ENCODE measurements around the gene ZNF626. TPM values are rescaled to one million over a fixed set of nuclear protein-coding genes. Genes with fewer than 3 reads are reported as not detected.
A peak's percentile ranks its signal among the peaks of the same experiment; 100 is the strongest.
"Not testable (repeated sequence)": the region's sequence is repeated elsewhere in the genome, so short reads cannot be mapped to it uniquely, and the experiment has no call there.

Gene ZNF626
- total and polyA plus RNA-seq, 4 donors, result 2.5 to 22.0 (median 6.8) TPM

- Histone ChIP-seq H3K4me1 (ENCODE audit: control insufficient read depth in 5 of 5, insufficient read depth in 5 of 5, low read length in 5 of 5) (peaks cover 0 to 22% (median 7%) of the 10 kb centered on the region in 5 donors), H3K36me3 (ENCODE audit: control insufficient read depth in 4 of 4, insufficient read depth in 4 of 4, low read length in 4 of 4) (peaks cover 0 to 36% (median 13%) of the 10 kb centered on the region in 4 donors), H3K9ac (ENCODE audit: insufficient read depth in 1 of 2, low read length in 2 of 2) (peak overlapping the region; percentile 85 to 97), H3K4me3 (peak overlapping the region; percentile 76), H3K9me3 (ENCODE audit: control insufficient read depth in 4 of 4, insufficient read depth in 3 of 4, low read length in 3 of 4) (peaks cover 0 to 15% (median 10%) of the 10 kb centered on the region in 4 donors), H3K27me3 (ENCODE audit: control insufficient read depth in 3 of 3, insufficient read depth in 3 of 3, low read length in 2 of 3) (no peaks in the 10 kb centered on the region), H3K27ac (ENCODE audit: low read depth in 1 of 2, low read length in 1 of 2) (peak overlapping the region in 1 of 2 donors; percentile 77)
- no peak for TF ChIP-seq CTCF (IDR thresholded peaks at IDR 0.05; ENCODE audit: control extremely low read depth, extremely low read depth)
- WGBS, 2 donors, result 34 to 35% methylated on average over 29 of the region's 29 CpGs
- DNase-seq, result peak in 2 of 3 donors; percentile 36 to 58
- ATAC-seq (ENCODE audit: insufficient read depth, low FRiP score), result no peak
These were observed 764 bp downstream of the ZNF626 start for GRCh38 chr19:20660473-20661140.

GRCh38 chr19:20640545-20640944 is 20.8 kb downstream of the ZNF626 start:
- Histone ChIP-seq H3K4me3 (no peak overlapping the region), H3K9me3 (ENCODE audit: control insufficient read depth in 4 of 4, insufficient read depth in 3 of 4, low read length in 3 of 4) (peaks cover 7 to 32% (median 25%) of the 10 kb centered on the region in 4 donors), H3K36me3 (ENCODE audit: control insufficient read depth in 4 of 4, insufficient read depth in 4 of 4, low read length in 4 of 4) (peaks cover 18 to 65% (median 39%) of the 10 kb centered on the region in 4 donors), H3K27ac (ENCODE audit: low read depth in 1 of 2, low read length in 1 of 2) (no peak overlapping the region), H3K27me3 (ENCODE audit: control insufficient read depth in 3 of 3, insufficient read depth in 3 of 3, low read length in 2 of 3) (no peaks in the 10 kb centered on the region), H3K4me1 (ENCODE audit: control insufficient read depth in 5 of 5, insufficient read depth in 5 of 5, low read length in 5 of 5) (no peaks in the 10 kb centered on the region), H3K9ac (ENCODE audit: insufficient read depth in 1 of 2, low read length in 2 of 2) (no peak overlapping the region)
- TF ChIP-seq CTCF (IDR thresholded peaks at IDR 0.05; ENCODE audit: control extremely low read depth, extremely low read depth), result no peak
- ATAC-seq (ENCODE audit: insufficient read depth, low FRiP score) (no peak), DNase-seq (no peak)
- WGBS, 2 donors, result 97 to 99% methylated on average over 2 of the region's 2 CpGs

GRCh38 chr19:20640023-20640422 is 21.3 kb downstream of the ZNF626 start:
- 98 to 99% methylated on average over 2 of the region's 2 CpGs for WGBS, 2 donors

GRCh38 chr19:20624560-20624959 is 36.8 kb downstream of the ZNF626 start:
- H3K9me3 ChIP-seq (ENCODE audit: control insufficient read depth in 4 of 4, insufficient read depth in 3 of 4, low read length in 3 of 4), result peaks cover 9 to 45% (median 27%) of the 10 kb centered on the region in 4 donors
- not testable (repeated sequence) for DNase-seq; ATAC-seq (ENCODE audit: insufficient read depth, low FRiP score); H3K27me3 ChIP-seq (ENCODE audit: control insufficient read depth in 3 of 3, insufficient read depth in 3 of 3, low read length in 2 of 3); H3K4me3 ChIP-seq; H3K4me1 ChIP-seq (ENCODE audit: control insufficient read depth in 5 of 5, insufficient read depth in 5 of 5, low read length in 5 of 5); H3K9ac ChIP-seq (ENCODE audit: insufficient read depth in 1 of 2, low read length in 2 of 2); H3K27ac ChIP-seq (ENCODE audit: low read depth in 1 of 2, low read length in 1 of 2)
- H3K36me3 ChIP-seq (ENCODE audit: control insufficient read depth in 4 of 4, insufficient read depth in 4 of 4, low read length in 4 of 4), result peaks cover 0 to 20% (median 11%) of the 10 kb centered on the region in 4 donors
- 97 to 100% methylated on average over 2 of the region's 2 CpGs for WGBS, 2 donors

More at GRCh38 chr19:20640023-20640422, 21.3 kb downstream of the ZNF626 start:
- no peaks in the 10 kb centered on the region for H3K27me3 ChIP-seq (ENCODE audit: control insufficient read depth in 3 of 3, insufficient read depth in 3 of 3, low read length in 2 of 3)
- no peak overlapping the region for H3K4me3 ChIP-seq
- DNase-seq, result no peak
- H3K4me1 ChIP-seq (ENCODE audit: control insufficient read depth in 5 of 5, insufficient read depth in 5 of 5, low read length in 5 of 5), result no peaks in the 10 kb centered on the region
- no peak for ATAC-seq (ENCODE audit: insufficient read depth, low FRiP score)
- H3K36me3 ChIP-seq (ENCODE audit: control insufficient read depth in 4 of 4, insufficient read depth in 4 of 4, low read length in 4 of 4), result peaks cover 19 to 71% (median 42%) of the 10 kb centered on the region in 4 donors
- H3K9me3 ChIP-seq (ENCODE audit: control insufficient read depth in 4 of 4, insufficient read depth in 3 of 4, low read length in 3 of 4), result peaks cover 7 to 35% (median 29%) of the 10 kb centered on the region in 4 donors
- TF ChIP-seq CTCF (IDR thresholded peaks at IDR 0.05; ENCODE audit: control extremely low read depth, extremely low read depth), result no peak
- H3K27ac ChIP-seq (ENCODE audit: low read depth in 1 of 2, low read length in 1 of 2), result no peak overlapping the region
- no peak overlapping the region for H3K9ac ChIP-seq (ENCODE audit: insufficient read depth in 1 of 2, low read length in 2 of 2)
